GM21360 (cell line): Measurements from ENCODE around the gene ENTPD2.

ENCODE experiments used
- ATAC-seq: cut with Tn5 transposase; IDR thresholded peaks from one replicate; pipeline ENCODE4 v1.9.1; 2021; ENCODE audit warnings: mild to moderate bottlenecking, moderate library complexity; ENCODE audit not compliant: unreplicated experiment

Gene ENTPD2

DNA sequence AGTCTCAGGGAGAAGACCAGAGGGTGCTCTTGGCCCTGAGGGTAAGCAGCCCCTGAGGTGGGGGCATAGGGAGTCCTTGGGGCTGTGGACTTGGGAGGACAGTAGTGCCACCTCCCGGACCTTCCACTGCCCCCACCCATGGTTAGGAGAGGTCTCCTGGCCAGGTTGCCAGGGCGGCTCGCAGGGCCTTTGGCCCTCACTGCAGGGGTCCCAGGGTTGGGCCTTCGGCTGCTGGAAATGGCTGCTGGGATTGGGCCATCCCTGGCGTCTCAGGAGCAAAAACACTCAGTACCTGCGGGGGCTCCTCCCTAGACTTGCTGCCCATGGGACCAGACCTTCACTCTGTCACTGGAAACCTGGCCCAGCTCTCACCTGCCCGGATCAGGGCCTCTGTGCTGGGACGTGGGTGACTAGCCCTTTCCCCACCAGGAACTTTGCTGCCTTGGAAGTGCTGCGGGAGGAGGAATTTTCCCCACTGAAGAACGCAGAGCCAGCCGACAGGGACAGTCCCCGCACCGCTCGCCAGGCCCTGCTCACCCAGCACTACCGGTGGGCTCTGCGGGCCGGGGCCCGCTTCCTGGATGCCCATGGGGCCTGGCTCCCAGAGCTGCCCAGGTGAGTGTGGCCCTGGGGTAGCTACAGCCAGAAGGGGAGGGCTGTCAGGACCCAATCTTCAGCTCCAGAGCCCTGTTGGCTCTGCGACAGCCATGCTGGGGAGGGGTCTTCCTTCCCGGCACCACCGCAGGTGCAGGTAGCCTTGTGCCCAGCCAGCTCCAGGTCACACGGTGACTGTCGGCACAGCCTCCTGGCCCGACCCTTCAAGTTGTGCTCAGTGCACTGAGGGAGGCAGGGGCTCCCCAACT lies 26.6 kb upstream of the ENTPD2 start:
- ATAC-seq, result no peak

DNA sequence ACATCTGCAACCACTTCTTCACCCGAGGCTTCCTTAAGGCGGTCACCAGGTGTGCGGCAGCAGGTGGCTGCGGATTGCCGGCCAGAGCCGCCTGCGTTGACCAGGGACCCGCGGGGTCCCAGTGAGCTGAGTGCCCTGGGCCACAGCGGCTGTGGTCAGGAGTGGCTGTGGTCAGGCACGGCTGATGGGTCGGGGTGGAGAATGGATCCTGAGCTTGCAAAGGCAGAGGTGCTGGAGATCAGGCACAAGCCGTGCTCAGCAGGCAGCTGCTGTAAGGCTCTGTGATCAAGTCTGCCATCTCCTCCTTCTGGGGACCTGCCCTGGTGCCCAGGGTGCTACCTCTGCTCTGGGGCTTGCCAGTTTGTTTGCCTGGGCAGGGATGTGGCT lies 25.5 kb upstream of the ENTPD2 start:
- no peak for ATAC-seq

DNA sequence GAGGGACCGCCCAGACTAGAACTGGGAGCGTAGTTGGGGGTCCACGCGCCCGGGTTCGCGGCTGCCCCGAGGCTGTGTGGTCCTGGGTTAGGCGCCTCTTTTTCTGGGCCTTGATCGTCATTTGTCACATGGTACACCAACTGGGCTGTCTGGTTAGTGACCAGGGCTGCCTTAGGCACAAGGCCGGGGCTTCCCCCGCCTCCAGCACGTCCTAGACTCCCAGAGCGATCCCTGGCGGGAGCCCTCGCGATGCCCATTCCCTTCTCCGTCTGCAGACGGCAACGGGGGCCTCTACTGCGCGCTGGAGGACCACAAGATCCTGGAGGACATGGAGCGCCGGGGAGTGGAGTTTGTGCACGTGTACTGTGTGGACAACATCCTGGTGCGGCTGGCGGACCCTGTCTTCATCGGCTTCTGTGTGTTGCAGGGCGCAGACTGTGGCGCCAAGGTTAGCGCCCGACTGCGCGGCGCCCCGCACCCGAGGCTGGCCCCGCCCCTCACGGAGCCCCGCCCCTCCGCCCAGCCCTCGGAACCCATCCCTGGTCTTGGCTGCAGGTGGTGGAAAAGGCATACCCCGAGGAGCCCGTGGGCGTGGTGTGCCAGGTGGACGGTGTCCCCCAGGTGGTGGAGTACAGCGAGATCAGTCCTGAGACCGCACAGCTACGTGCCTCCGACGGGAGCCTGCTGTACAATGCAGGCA lies 25.0 kb upstream of the ENTPD2 start:
- no peak for ATAC-seq

DNA sequence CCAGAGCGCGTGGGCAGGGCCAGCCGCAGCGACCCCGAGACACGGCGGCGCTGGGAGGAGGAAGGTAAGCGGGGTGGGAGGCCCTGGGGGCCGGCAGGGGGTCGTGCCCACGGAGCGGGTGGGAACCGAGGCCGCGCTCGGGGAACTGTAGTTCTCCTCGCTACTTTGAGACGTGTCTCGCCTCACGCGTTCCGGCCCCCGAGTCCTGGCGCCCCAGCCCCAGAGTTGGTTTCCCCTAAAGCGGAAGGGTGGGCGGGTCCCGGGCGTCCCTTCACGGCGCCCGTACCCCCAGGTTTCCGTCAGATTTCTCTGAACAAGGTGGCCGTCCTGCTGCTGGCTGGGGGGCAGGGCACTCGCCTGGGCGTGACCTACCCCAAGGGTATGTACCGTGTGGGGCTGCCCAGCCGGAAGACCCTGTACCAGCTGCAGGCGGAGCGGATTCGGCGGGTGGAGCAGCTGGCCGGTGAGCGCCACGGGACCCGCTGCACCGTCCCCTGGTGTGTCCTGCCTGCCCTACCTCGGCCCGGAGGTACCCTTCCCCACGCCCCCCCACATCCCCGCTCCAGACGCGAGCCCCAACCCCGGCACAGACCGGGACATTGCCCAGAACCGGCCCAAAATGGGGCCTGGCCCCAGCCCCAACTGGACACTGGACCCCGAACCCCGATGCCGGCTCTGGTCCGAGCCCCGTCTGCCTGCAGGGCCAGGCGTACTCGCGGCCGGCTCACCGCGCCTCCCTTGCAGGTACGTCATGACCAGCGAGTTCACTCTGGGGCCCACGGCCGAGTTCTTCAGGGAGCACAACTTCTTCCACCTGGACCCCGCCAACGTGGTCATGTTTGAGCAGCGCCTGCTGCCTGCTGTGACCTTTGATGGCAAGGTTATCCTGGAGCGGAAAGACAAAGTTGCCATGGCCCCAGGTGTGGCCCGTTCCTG lies 24.2 kb upstream of the ENTPD2 start:
- no peak for ATAC-seq

- peak; percentile 39 for ATAC-seq
Observed at GRCh38 chr9:137077010-137077747, 23.3 kb upstream of the ENTPD2 start, which contains the start of gene UAP1L1. UAP1L1 (plus strand) TSS chr9:137077517; CDS start chr9:137077533, 16 bp downstream.

GRCh38 chr9:137076636-137077009 lies 22.8 kb upstream of the ENTPD2 start:
- ATAC-seq, result no peak

DNA sequence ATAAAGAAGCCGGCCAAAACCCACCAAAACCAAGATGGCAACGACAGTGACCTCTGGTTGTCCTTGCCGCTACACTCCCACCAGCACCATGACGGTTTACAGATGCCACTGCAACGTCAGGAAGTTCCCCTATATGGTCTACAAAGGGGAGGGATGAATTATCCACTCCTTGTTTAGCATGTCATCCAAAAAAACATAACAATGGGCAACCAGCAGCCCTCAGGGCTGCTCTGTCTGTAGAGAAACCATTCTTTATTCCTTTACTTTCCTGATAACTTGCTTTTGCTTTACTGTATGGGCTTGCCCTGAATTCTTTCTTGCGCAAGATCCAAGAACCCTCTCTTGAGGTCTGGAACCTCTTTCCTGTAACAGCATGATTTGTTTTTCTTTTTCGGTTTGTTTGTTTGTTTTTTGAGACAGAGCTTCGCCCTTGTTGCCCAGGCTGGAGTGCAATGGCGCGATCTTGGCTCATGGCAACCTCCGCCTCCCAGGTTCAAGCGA lies 21.5 kb upstream of the ENTPD2 start:
- no peak for ATAC-seq

DNA sequence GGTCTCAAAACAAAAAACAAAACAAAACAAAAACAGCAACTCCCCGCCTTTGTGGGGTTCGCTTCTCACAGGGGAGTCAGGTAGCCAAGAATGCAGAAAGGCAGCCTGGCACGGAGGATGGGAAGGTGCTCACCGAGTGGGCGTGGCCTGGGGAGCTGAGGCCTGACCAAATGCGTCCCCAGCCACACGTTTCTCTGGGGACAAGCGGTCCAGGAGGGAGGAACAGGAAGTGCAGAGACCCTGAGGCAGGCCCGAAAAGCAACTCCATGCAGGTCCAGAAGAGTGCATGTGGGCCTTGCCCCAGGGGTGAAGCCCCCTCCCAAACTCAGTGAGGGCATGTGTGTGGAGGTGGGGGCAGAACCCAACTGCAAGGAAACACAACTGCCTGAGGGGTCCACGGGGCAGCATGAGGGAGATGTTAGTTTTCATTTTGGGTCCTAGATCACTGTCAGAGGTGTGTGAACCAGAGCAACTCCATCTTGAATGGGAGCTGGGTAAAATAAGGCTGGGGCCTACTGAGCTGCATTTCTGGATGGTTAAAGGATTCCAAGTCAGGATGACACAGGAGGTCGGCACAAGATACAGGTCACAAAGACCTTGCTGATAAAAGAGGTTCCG lies 20.9 kb upstream of the ENTPD2 start:
- no peak for ATAC-seq

DNA sequence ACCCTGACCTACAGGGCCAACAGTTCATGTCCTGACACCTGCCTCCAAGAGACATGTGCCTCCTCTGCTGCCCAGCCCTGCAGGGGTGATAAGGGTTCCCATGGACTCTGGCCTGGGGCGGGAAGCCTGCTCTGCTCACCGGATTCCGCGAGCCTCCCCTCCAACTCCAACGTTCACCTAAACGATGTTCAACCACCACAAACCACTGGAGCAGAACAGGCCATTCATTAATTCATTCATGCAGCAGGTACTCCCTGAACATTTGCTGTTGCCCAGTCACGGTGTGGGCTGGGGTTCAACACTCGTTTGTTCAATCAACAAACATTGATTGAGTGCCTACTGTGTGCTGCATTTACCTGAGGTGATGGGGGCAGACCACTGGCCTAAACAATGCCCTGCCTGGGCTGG lies 20.1 kb upstream of the ENTPD2 start:
- ATAC-seq, result no peak

- ATAC-seq, result no peak
Observed at GRCh38 chr9:137071282-137071681, 17.4 kb upstream of the ENTPD2 start.

DNA sequence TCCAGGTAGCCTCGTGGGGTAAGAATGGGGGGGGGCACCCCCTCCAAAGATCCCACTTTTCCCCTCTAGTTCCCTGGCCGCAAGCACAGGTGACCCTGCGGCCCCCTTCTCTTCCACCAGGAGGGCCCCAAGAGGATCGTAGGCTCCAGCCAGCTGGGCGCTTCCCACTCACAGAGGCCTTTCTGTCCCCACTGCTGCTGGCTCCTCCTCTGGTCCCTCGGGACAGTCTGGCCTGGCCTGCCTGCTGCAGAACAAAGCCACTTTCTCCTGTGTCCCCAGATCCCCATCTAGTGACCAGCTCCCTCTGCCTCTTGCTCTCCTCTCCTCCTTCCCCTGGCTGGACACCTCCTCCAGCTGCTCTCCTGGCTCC lies 17.0 kb upstream of the ENTPD2 start:
- ATAC-seq, result no peak

- ATAC-seq, result peak; percentile 47
Observed at GRCh38 chr9:137070201-137070905, 16.5 kb upstream of the ENTPD2 start, which contains the start of gene SAPCD2. SAPCD2 (minus strand) TSS chr9:137070557; CDS start chr9:137070460, 97 bp downstream.

DNA sequence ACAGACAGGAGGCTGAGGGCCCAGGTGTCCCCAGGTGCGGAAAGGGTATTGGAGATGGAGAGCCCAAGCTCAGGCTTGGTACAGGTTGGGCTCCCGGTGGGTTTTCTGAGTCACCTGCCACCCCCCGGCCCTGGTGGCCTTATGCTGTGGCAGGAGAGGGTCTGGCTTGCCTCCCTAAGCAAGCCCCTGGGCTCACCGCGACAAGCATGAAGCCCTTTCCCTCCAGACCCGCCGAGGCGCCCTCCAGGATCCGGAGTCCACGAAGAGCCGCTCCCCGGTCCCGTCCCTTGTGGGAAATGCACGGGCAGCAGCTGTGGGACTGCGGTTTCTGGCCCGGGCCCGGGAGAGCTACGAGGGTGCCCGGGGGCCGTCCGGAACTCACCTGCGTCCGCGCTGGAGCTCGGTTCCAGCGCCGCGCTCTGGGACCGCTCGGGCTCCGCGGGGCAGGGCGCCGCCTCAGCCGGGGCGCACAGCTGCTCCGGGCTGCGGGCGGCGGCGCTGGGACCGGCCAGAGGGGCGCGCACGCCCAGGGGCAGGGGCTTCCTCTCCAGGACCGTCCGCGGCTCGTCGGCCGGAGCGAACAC lies 15.7 kb upstream of the ENTPD2 start:
- peak; percentile 6 for ATAC-seq

GRCh38 chr9:137068539-137069507 lies 15.0 kb upstream of the ENTPD2 start:
- no peak for ATAC-seq

DNA sequence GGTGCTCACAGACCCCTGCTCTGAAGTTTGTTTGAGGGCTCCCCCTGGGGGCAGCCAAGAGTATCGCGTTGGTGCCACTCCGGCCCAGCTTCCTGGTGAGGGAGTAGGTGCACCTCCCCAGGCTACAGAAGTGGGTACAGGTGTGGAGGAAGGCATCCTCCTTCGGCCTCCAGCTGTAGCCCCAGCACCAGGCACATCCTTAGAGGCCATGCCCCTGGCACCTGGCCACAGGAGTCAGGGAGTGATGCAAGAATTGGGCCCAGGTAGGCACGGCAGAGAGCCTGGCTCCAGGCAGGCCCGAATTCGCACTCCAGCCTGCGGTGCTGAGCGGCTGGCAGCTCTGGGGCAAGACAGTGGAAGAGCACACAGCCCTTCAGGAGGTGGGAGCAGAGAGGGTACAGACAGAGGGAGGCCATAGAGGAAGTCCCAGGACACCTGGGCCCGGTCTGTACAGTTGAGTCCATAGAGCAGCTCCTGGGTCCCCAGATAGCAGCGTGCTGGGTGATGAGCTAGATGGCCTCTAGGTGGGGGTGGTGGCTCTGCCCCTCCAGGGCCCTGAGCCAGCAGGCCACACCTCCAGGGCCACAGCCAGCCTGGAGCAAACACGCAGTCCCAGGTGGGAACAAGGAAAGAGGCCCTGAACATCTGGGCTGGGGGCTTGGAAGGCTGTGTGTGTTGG lies 14.1 kb upstream of the ENTPD2 start:
- peak; percentile 36 for ATAC-seq

- ATAC-seq, result no peak
Observed at GRCh38 chr9:137066096-137066861, 12.4 kb upstream of the ENTPD2 start.
